ENCODE results near the gene NKX6-1.

The NKX6-1 gene

DNA sequence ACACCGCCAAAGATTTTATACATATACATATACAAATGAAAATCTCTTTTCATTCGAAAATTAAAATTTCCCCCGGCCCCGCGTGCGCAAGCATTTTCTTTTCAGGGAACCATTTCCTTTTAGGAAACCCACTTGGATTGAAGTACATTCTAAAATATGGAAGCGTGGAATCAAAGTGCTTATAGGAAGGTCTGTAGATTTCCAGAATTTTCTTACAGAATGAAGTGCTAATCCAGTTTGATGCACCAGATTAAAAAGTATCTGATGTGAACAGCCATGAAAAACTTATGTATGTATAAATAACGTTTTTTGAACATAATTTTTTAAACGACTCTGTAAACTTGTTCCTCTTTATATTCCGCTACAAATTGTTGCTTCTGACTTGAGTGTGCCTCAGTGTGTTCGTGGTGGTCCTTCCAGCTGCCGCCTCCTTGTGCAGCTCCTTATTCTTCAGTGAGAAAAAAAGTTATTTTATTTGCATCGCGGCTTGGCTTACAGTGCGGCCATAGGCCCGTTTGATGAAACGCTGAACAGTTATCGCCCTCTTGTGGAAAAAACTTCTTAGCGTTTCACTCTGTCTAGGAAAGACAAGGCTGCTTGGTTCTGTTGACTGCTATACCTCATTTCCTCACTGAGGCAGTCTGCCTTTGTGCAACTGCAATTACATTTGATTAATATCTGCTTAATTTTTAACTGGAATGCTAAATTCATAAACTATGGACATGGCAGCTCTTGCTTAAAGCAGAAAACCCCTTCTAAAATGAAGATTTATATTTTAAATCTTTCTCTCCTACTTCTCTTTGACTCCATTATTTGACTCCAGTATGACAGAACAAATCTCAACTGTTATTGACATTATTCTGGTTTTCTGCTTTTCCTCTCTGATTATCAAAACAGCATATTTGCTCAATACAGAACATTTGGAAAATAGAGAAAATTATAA lies 4.7 kb upstream of the NKX6-1 start:
- H3K4me3 ChIP-seq (replicated peaks; ENCODE audit: low read depth, low read length), result no peak overlapping the region
- peak; percentile 42 for DNase-seq (ENCODE audit: extremely low read depth, low read depth)
- peak; percentile 76 for TF ChIP-seq CTCF (IDR thresholded peaks at IDR 0.05; ENCODE audit: low read depth, low read length, missing control alignments)

- no peak overlapping the region for H3K4me3 ChIP-seq (replicated peaks; ENCODE audit: low read depth, low read length)
- no peak for TF ChIP-seq CTCF (IDR thresholded peaks at IDR 0.05; ENCODE audit: low read depth, low read length, missing control alignments)
- no peak for DNase-seq (ENCODE audit: extremely low read depth, low read depth)
Measured at GRCh38 chr4:84502955-84503373, 3.9 kb upstream of the NKX6-1 start.

DNA sequence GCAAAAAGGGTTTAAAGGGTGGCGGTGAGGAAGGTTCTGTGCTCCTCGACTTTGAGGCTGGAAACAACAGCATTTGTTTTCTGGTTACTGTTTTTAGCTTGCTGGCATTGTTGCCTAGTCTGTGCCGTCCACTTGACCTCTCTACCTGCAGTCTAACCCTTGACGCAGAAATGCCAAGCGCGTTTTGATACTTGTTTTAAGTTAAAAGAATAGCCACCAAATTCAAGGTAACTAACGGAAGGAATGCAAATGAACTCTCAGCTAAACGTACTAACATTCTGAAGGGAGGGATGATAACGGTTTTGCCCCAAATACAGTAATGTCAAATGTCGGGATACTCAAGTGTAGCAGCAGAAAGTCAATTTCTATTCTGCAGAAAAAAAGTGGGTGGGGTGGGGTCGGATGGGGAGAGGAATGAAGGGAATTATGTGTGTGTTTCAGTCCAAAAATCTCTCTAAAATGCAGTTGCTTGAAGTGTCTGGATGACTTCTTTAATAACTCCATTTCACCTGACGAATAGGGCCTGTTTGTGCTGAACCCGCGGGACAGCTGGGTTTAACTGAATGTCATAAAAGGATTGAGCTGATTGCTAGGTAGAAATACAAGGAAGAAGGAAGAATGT lies 3.4 kb upstream of the NKX6-1 start:
- no peak overlapping the region for H3K4me3 ChIP-seq (replicated peaks; ENCODE audit: low read depth, low read length)
- no peak for DNase-seq (ENCODE audit: extremely low read depth, low read depth)
- TF ChIP-seq CTCF (IDR thresholded peaks at IDR 0.05; ENCODE audit: low read depth, low read length, missing control alignments), result no peak

- no peak for DNase-seq (ENCODE audit: extremely low read depth, low read depth)
- TF ChIP-seq CTCF (IDR thresholded peaks at IDR 0.05; ENCODE audit: low read depth, low read length, missing control alignments), result no peak
- no peak overlapping the region for H3K4me3 ChIP-seq (replicated peaks; ENCODE audit: low read depth, low read length)
Measured at GRCh38 chr4:84501721-84502267, 2.7 kb upstream of the NKX6-1 start.

DNA sequence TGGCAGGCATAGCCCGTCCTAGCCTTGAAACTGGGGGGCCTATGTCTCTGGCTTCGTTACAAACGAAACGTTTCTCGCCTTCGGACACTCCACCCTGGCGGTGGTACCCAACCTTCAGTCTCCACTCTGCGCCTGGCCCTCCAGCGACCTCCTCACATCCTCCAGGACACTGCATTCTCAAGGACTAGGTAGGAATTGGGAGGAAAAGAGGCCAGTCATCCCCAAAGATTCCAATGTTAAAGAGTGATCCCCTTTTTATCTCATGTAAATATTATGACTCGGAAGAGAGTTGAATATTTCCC lies 2.1 kb upstream of the NKX6-1 start:
- H3K4me3 ChIP-seq (replicated peaks; ENCODE audit: low read depth, low read length), result no peak overlapping the region
- no peak for DNase-seq (ENCODE audit: extremely low read depth, low read depth)
- TF ChIP-seq CTCF (IDR thresholded peaks at IDR 0.05; ENCODE audit: low read depth, low read length, missing control alignments), result no peak

DNA sequence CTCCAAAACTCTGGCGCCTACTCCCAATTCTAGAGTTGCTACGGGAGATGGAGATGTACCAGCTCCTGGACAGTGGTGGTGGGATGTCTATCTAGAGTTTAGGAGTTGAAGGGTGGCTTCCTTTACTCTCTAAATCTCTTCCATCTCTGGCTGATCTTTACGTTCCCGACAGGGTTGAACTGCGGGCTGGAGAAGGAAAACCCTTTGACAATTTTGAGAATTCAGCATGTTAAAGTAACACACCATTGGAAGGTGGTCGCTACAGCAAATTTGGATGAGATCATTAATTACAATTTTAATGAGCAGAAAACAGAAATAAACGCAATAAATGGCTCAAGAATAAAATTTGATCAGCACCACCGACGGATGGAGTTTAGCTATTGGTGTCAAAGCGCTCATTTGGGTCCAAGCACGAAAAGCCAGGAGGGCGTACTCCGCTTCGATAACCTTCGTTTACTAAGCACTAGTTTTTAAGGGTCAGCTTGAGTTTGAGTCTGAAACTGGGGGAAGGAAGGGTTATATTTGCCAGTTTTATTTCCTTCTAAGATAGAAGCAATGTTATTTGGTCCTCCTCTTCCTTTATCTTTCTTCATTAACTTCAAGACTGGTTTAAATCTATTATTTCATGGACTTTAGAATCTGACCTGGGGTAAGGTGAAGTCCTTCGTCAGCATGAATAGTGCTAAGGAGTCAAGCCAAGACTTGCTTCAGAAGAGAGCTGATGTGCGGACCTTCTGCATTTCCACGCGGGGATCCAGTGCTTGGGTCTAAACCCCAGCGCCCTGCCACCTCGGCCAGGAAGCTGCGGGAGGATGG lies 1.5 kb upstream of the NKX6-1 start:
- no peak for TF ChIP-seq CTCF (IDR thresholded peaks at IDR 0.05; ENCODE audit: low read depth, low read length, missing control alignments)
- no peak overlapping the region for H3K4me3 ChIP-seq (replicated peaks; ENCODE audit: low read depth, low read length)
- no peak for DNase-seq (ENCODE audit: extremely low read depth, low read depth)
